ENCODE data around the gene KRT2.

Gene KRT2

DNA sequence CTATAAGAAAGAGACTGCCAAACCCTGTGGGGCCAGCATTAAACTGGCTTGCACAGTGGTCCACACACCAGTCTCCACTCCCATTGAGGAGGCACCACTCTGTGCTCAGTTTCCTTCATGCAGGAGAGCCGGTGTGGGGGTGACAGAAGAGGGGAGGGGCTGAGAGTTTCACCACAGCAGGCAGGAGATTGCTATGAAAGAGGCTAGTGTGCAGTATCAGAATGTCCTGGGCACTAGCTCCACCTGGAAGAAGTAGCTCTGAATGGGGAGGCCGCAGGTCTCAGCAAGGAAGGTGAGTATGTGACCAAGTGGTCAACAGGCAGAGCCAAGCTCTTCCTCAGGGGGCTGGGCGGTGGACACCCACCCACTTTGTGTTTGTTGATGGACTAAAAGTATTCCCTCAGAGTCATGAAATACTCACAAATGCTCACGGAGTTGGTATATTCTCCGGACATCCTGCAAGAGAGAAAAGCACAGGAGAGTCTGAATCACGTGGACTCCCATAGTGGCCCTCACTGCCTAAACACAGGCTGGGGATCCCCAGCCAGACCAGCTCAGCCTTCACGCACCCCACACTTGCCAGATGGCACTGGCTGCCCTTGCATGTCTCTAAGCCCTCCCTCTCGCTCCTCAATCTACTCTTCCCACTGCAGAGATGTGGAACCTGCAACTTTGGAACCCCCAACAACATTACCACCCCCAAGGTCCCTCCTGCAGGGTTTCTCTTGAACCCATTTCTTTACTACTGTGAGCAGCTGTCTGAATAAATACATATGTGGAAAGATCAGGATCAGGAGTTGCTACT is 43.0 kb downstream of the KRT2 start:
- peak overlapping the region; percentile 48 for H3K27ac Mint-ChIP-seq
- H3K27me3 Mint-ChIP-seq: no peaks in the 10 kb centered on the region
- H3K36me3 Mint-ChIP-seq: peaks cover 10% of the 10 kb centered on the region
- no peaks in the 10 kb centered on the region for H3K9me3 Mint-ChIP-seq
- H3K4me3 Mint-ChIP-seq: peak overlapping the region; percentile 59
- H3K4me1 Mint-ChIP-seq: peaks cover 98% of the 10 kb centered on the region

DNA sequence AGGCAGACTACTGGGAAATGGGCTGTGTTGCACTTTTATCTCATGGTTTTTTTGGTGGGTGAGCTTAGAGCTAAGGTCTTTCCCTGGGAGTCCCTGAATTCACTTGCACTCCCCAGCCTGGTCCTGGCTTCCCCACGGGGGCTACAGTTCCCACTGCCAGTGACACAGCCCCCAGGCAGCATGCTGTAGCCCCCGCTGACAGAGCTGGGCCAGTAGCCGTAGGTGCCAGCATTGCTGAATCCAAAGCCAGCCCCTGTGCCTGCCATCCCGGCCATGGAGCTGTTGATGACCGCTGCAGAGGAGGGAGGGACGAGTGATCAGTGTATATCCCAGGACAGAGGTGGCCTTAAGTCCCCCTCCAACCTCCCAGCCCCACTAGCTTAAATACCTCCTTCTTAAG is 43.9 kb downstream of the KRT2 start:
- Mint-ChIP-seq H3K9me3 (no peaks in the 10 kb centered on the region), H3K4me1 (peaks cover 98% of the 10 kb centered on the region), H3K4me3 (peak overlapping the region; percentile 57), H3K27ac (peak overlapping the region; percentile 90), H3K27me3 (no peaks in the 10 kb centered on the region), H3K36me3 (peaks cover 10% of the 10 kb centered on the region)

DNA sequence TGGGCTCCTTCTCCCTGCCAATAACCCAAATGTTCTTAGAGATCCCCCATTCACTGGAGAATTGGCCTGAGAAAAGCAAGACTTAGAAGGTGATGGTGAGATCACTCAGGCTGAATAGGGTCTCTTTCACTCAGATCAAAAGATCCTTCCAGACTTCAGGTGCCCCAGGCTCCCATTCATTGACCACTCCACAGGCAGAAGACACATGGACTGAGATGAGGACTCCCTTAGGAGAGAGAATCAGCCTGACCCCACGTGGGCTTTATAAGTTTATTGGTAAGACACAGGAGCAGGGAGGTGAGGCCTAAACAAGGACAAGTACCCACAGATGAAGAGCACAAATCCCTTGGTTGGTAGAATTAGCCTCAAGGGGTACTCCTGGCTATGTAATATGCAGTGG is 44.7 kb downstream of the KRT2 start:
- no peaks in the 10 kb centered on the region for H3K9me3 Mint-ChIP-seq
- H3K27me3 Mint-ChIP-seq: no peaks in the 10 kb centered on the region
- peak overlapping the region; percentile 90 for H3K27ac Mint-ChIP-seq
- peaks cover 98% of the 10 kb centered on the region for H3K4me1 Mint-ChIP-seq
- H3K36me3 Mint-ChIP-seq: peaks cover 9% of the 10 kb centered on the region
- no peak overlapping the region for H3K4me3 Mint-ChIP-seq

DNA sequence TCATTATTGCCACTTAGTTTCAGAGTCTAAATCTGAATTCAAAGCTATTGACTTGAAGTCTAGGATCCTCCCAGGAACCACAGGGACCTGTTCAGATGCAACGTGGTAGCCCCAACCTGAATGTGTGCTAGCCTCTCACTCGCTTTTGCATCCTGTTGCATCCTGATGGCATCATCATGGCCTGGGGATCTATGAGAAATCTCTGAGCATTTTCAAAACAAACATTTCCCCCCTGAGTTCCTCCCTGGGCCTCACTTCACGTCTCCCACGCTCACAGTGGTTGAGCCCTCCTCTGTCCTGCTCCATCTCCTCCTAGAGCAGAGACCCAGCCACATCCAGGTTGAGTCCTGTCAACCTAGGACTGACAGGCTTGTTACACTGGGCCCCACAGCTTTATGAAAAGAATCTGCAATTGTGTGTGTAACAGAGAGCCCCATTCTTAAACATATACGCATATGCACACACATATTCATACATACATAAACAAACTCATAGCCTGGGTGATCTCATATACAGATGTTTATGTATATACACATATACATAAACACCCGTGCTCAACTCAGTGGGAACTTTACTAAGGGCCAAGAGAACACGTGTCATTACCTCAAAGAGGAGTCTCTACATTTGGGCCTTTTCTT is 45.3 kb downstream of the KRT2 start:
- H3K27me3 Mint-ChIP-seq: no peaks in the 10 kb centered on the region
- no peaks in the 10 kb centered on the region for H3K9me3 Mint-ChIP-seq
- no peak overlapping the region for H3K4me3 Mint-ChIP-seq
- H3K36me3 Mint-ChIP-seq: peaks cover 9% of the 10 kb centered on the region
- H3K4me1 Mint-ChIP-seq: peaks cover 98% of the 10 kb centered on the region
- H3K27ac Mint-ChIP-seq: peak overlapping the region; percentile 90

DNA sequence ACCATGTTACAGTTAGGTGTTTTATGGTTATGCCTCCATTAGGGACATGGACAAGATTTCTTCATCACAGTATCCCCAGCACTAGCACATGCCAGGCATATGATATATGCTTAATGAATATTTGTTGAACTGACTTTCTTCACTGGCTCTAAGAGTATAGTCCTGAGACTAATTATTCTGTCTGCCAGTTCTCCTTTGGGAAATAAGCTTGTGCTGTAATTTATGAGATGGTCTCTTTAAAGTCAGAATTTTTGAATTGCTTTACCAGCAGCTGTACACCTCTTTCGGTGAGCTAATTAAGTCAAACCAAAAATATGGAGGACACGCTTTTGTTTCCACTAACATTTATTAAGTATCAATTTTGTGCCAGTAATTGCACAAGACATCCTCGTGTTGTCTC is 45.9 kb downstream of the KRT2 start:
- H3K9me3 Mint-ChIP-seq: no peaks in the 10 kb centered on the region
- no peaks in the 10 kb centered on the region for H3K27me3 Mint-ChIP-seq
- no peak overlapping the region for H3K4me3 Mint-ChIP-seq
- peaks cover 94% of the 10 kb centered on the region for H3K4me1 Mint-ChIP-seq
- peak overlapping the region; percentile 13 for H3K27ac Mint-ChIP-seq
- H3K36me3 Mint-ChIP-seq: peaks cover 9% of the 10 kb centered on the region

DNA sequence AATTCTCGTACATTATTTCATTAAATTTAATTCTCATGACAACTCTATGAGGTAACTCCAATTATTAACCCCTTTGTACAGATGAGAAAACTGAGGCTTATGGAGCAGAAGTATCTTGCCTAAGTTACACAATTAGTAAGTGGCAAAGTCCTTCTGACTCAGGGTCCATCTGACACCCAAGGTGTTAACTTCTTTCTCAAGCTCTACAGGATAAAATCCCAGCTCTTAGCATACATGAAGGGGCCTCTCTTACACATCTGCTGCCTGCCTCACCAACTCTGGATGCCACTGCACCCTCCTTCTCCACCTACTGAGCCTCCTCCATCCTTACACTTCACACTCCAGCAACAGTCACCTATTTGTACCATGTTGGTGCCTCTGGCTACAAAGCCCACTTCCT is 46.5 kb downstream of the KRT2 start:
- Mint-ChIP-seq H3K36me3 (peaks cover 9% of the 10 kb centered on the region), H3K27ac (peak overlapping the region; percentile 13), H3K9me3 (no peaks in the 10 kb centered on the region), H3K27me3 (no peaks in the 10 kb centered on the region), H3K4me3 (no peak overlapping the region), H3K4me1 (peaks cover 88% of the 10 kb centered on the region)

DNA sequence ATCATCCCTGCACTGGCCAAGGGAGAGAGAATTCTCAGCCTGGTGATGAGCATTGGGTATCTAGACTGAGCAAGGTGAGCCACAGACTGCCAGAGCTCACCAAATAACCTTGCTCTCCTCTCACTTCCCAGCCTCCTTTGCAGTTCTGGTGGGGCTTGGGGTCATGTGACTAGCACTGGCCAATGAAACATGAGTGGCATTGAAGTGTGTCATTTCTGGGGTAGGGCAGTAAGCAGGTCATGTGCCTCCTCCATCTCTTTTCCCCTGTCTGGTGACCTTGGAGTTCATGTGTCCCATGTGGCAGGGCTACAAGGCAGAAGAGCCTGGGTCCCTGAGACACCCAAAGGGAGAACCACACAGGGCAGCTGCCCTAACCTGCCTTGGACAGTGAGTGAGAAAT is 47.2 kb downstream of the KRT2 start:
- no peaks in the 10 kb centered on the region for H3K9me3 Mint-ChIP-seq
- peak overlapping the region; percentile 88 for H3K27ac Mint-ChIP-seq
- H3K27me3 Mint-ChIP-seq: no peaks in the 10 kb centered on the region
- peaks cover 9% of the 10 kb centered on the region for H3K36me3 Mint-ChIP-seq
- peaks cover 89% of the 10 kb centered on the region for H3K4me1 Mint-ChIP-seq
- no peak overlapping the region for H3K4me3 Mint-ChIP-seq

DNA sequence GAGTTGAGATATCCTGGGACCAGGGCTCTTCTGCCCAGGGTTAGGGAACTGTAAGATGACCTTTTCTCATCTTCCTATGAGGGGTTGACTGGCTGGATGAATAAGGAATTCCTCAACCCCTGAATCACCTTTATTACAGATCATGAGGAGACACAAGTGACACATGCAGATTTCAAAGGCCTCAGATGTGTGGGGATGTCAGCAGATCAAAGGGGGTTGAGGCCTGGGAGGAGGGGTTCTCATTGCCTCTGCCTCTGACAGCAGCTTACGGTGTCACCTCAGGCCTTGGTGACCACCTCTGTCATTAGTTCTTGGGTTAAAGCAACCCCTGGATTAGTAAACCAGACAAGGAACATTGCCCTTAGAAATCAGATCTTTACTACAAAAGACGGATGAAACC is 48.7 kb downstream of the KRT2 start:
- no peak overlapping the region for H3K4me3 Mint-ChIP-seq

DNA sequence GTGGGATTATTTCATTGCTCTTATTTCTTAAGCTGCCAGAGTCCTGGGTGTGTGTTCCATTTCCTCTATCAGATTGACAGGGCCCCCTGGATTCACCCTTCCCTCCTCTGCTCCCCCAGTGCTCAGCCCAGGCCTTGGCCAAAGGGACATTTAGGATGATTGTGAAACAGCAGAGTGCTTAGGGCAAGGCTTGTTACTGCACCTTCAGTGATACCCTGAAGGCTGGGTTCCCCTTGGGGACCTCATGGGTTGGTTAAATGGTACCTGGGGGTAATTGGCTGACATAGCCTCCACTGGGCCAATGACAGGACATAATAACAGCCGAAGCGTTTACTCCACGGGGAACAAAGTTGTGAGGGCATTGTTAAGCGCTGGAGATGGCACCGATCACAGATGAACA is 49.5 kb downstream of the KRT2 start:
- H3K4me1 Mint-ChIP-seq: peaks cover 75% of the 10 kb centered on the region
- H3K36me3 Mint-ChIP-seq: peaks cover 7% of the 10 kb centered on the region
- no peaks in the 10 kb centered on the region for H3K9me3 Mint-ChIP-seq
- peak overlapping the region; percentile 56 for H3K27ac Mint-ChIP-seq
- H3K27me3 Mint-ChIP-seq: no peaks in the 10 kb centered on the region
- no peak overlapping the region for H3K4me3 Mint-ChIP-seq

More for the DNA sequence above, 48.7 kb downstream of the KRT2 start:
- peaks cover 9% of the 10 kb centered on the region for H3K36me3 Mint-ChIP-seq
- H3K9me3 Mint-ChIP-seq: no peaks in the 10 kb centered on the region
- H3K27ac Mint-ChIP-seq: peak overlapping the region; percentile 73
- no peaks in the 10 kb centered on the region for H3K27me3 Mint-ChIP-seq
- peaks cover 83% of the 10 kb centered on the region for H3K4me1 Mint-ChIP-seq

DNA sequence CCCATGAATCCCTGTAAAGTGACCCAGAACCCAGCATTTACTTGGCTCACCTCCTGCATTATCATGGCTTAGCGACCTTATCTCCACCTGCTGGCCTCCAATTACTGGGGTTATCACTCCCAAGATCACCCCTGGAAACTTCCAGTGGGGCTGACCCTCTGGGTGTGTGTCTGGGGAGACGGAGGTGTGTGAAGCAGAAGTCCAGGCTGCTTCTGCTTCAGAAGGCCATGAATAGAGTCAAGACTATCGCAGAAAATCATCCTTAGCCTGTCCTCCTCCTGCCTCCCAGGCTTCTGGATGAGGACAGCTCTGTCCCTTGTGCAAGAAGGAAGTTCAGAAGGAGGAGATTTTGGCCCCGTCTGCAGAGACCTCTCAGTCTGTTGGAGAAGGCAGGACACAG is 50.3 kb downstream of the KRT2 start:
- Mint-ChIP-seq H3K27me3 (no peaks in the 10 kb centered on the region), H3K27ac (no peak overlapping the region), H3K4me1 (peaks cover 66% of the 10 kb centered on the region), H3K9me3 (no peaks in the 10 kb centered on the region), H3K4me3 (no peak overlapping the region), H3K36me3 (peaks cover 5% of the 10 kb centered on the region)

DNA sequence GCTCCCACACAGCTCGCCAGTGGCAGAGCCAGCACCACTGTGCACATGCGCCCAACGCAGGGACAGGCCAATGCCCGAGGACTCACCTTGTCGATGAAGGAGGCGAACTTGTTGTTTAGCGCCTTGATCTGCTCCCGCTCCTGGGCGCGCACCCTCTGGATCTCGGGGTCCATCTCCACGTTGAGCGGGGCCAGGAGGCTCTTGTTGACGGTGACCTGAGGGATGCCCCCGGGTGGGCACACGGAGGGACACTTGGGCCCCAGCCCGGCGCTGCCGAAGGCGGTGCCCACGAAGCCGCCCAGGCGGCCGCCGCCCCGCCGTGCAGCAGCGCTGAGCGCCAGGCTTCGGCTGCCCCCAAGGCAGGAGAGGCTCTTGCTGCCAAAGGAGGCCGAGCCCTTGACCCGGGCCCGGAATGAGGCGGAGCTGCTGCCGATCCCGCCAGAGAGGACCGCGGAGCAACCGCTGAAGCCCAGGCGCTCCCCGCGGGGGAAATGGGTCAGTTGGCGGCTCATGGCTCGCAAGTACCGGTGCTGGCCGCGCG is 51.0 kb downstream of the KRT2 start, which contains the start of gene KRT72:
Gene KRT72 (minus strand): TSS at position 523 of the 541 bp plus-strand sequence. CDS start 11 bp downstream, at position 512.
- Mint-ChIP-seq H3K27ac (peak within 1 kb of the TSS; percentile 19), H3K4me1 (peaks cover 61% of the 10 kb centered on the region), H3K9me3 (no peaks in the 10 kb centered on the region)

DNA sequence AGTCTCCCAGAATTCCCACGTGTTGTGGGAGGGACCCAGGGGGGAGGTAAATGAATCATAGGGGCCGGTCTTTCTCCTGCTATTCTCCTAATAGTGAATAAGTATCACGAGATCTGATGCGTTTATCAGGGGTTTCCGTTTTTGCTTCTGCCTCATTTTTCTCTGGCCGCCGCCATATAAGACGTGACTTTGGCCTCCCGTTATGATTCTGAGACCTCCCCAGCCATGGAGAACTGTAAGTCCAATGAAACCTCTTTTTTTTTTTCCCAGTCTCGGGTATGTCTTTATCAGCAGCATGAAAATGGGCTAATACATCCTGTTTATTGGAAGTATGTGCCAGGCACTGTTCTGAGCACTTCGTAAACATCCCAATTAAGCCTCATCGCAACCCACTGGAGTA is 51.5 kb downstream of the KRT2 start:
- H3K27me3 Mint-ChIP-seq: no peaks in the 10 kb centered on the region
- H3K9me3 Mint-ChIP-seq: no peaks in the 10 kb centered on the region
- no peak overlapping the region for H3K27ac Mint-ChIP-seq
- peaks cover 7% of the 10 kb centered on the region for H3K36me3 Mint-ChIP-seq
- H3K4me1 Mint-ChIP-seq: peaks cover 60% of the 10 kb centered on the region
- H3K4me3 Mint-ChIP-seq: no peak overlapping the region

More for the DNA sequence above, 51.0 kb downstream of the KRT2 start, which contains the start of gene KRT72:
- Mint-ChIP-seq H3K27me3 (no peaks in the 10 kb centered on the region), H3K4me3 (no peak within 1 kb of the TSS), H3K36me3 (peaks cover 5% of the 10 kb centered on the region)

DNA sequence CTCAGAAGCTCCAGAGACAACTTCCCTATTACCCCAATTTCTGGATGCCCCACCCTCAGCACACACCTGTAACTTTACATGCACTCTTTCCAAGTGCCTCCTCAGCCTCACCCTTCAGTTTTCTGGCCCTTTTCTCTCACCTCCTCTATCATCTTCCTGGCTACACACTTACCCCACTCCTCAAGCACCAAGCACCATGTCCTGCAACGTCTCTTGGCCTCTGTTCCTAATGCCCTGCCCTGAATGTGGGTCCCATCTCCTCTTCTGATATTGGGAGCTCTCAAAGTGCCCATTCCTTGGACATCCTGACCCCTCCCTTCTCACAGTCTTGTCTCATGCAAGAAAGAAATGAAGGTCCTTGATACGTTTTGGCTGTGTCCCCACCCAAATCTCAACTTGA is 51.9 kb downstream of the KRT2 start:
- Mint-ChIP-seq H3K4me3 (no peak overlapping the region), H3K4me1 (peaks cover 56% of the 10 kb centered on the region), H3K27ac (no peak overlapping the region), H3K36me3 (peaks cover 7% of the 10 kb centered on the region), H3K9me3 (no peaks in the 10 kb centered on the region), H3K27me3 (no peaks in the 10 kb centered on the region)

DNA sequence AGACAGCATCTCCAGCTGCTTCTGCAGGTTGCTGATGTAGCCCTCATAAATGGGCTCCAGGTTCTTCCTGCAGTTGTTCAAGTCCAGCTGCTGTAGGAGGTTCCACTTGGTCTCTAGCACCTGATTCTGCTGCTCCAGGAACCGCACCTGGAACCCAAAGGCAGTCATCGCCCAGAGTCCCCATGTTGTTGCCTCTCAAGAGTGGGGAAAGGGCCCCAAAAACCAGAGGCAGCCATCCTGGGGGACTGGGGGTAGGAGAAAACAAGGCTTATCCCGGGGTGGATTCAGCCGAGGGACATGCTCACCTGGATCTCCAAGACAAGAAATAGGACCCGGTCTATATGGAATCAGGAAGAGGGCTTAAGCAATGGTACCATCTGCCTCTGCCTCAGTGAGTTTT is 53.0 kb downstream of the KRT2 start:
- Mint-ChIP-seq H3K4me1 (peaks cover 45% of the 10 kb centered on the region), H3K36me3 (peaks cover 7% of the 10 kb centered on the region), H3K4me3 (no peak overlapping the region), H3K27ac (no peak overlapping the region), H3K9me3 (no peaks in the 10 kb centered on the region), H3K27me3 (no peaks in the 10 kb centered on the region)
